PC-3 (cell line): Measurements from ENCODE around the gene BAIAP2L1. TPM values are rescaled to one million over a fixed set of nuclear protein-coding genes. Genes with fewer than 3 reads are reported as not detected.
A peak's percentile ranks its signal among the peaks of the same experiment; 100 is the strongest.

Experiments used
- ATAC-seq: fragments of 200-7000 bp; cut with Tn5 transposase; 2 replicates; pipeline ENCODE4 v1.9.1; 2020; ENCODE audit warnings: mild to moderate bottlenecking, moderate library complexity
- BruUV-seq: library from RNA; stranded (reverse); fragments of 400-500 nt; replicated peaks from 2 replicates; lab custom pipeline; 2021; lab: Mats Ljungman, UMichigan
- CTCF ChIA-PET: fragments of 300-600 bp; sonication (Branson Sonifier 250); formaldehyde crosslinking; loops from one replicate; lab custom pipeline; 2022; ENCODE audit warnings: antibody characterized with exemption; lab: Charles Lee
- POLR2A ChIA-PET: fragments of 300-600 bp; sonication (Branson Sonifier 250); formaldehyde crosslinking; loops from one replicate; lab custom pipeline; 2022; ENCODE audit warnings: antibody characterized with exemption; ENCODE audit not compliant: unreplicated experiment; lab: Charles Lee
- DNase-seq: peaks from one replicate; pipeline ENCODE4 v3.0.0-alpha.2; 2015
- H2AFZ ChIP-seq: fragments of 300-600 bp; sonication (generic); 2 replicates; pipeline ENCODE4 v1.6.0; 2016; ENCODE audit warnings: antibody characterized with exemption, low read length
- H3F3A ChIP-seq: fragments of 300-600 bp; sonication (generic); one replicate; pipeline ENCODE4 v1.6.0; 2017; ENCODE audit warnings: antibody characterized with exemption, low read length, control low read depth, mild to moderate bottlenecking; ENCODE audit not compliant: unreplicated experiment
- H3K27ac ChIP-seq: fragments of 300-600 bp; sonication (generic); 2 replicates; pipeline ENCODE4 v1.5.1; 2016; ENCODE audit warnings: mild to moderate bottlenecking, low read length
- H3K27me3 ChIP-seq: fragments of 300-600 bp; sonication (generic); 2 replicates; pipeline ENCODE4 v1.6.1; 2016; ENCODE audit warnings: low read length, mixed read lengths
- H3K36me3 ChIP-seq: fragments of 300-600 bp; sonication (generic); 2 replicates; pipeline ENCODE4 v1.6.1; 2016; ENCODE audit warnings: low read depth, mixed run types, low read length, mixed read lengths
- H3K4me1 ChIP-seq: fragments of 300-600 bp; sonication (generic); 2 replicates; pipeline ENCODE4 v1.5.1; 2016; ENCODE audit warnings: low read length; ENCODE audit not compliant: insufficient read depth
- H3K4me2 ChIP-seq: fragments of 300-600 bp; sonication (generic); 2 replicates; pipeline ENCODE4 v1.6.0; 2016; ENCODE audit warnings: low read length
- H3K4me3 ChIP-seq: fragments of 300-600 bp; sonication (generic); 2 replicates; pipeline ENCODE4 v1.5.1; 2016; ENCODE audit warnings: mild to moderate bottlenecking, low read length, mixed read lengths
- H3K79me2 ChIP-seq: fragments of 300-600 bp; sonication (generic); 2 replicates; pipeline ENCODE4 v1.6.1; 2017; ENCODE audit warnings: low read length, mixed read lengths
- H3K9ac ChIP-seq: fragments of 300-600 bp; sonication (generic); 2 replicates; pipeline ENCODE4 v1.6.0; 2016; ENCODE audit warnings: mild to moderate bottlenecking, low read length
- H3K9me2 ChIP-seq: fragments of 300-600 bp; sonication (generic); replicated peaks from 2 replicates; pipeline ENCODE4 v1.6.1; 2016; ENCODE audit warnings: mixed run types, low read length, mixed read lengths
- H3K9me3 ChIP-seq: fragments of 300-600 bp; sonication (generic); 2 replicates; pipeline ENCODE4 v1.6.1; 2016; ENCODE audit warnings: low read length, mixed read lengths
- H4K20me1 ChIP-seq: fragments of 300-600 bp; sonication (generic); 2 replicates; pipeline ENCODE4 v1.6.1; 2016; ENCODE audit warnings: low read length, mixed read lengths
- EZH2 ChIP-seq: fragments of 300-600 bp; sonication (generic); IDR thresholded peaks from one replicate; pipeline ENCODE4 v1.6.1; 2017; ENCODE audit warnings: antibody characterized with exemption, mild to moderate bottlenecking, low read length; ENCODE audit not compliant: unreplicated experiment
- EZH2phosphoT487 ChIP-seq: fragments of 300-600 bp; sonication (generic); IDR thresholded peaks from 2 replicates; pipeline ENCODE4 v1.6.1; 2018; ENCODE audit warnings: mild to moderate bottlenecking, antibody characterized with exemption, low read length, borderline replicate concordance
- intact Hi-C: fragments of 100-400 bp; cut with micrococcal nuclease; formaldehyde crosslinking; loops from 2 replicates; pipeline ENCODE4 v1.9.0; 2023
- total RNA-seq: library from RNA; depleted of rRNA; stranded (reverse); fragments of >200 nt; gene quantifications from 2 replicates; pipeline ENCODE4 v1.2.3, GENCODE V29; 2014
- TF ChIP-seq, protein P1 (sequence below): fragments of 300-600 bp; sonication (generic); conservative IDR thresholded peaks from 2 replicates; pipeline ENCODE4 v1.5.1; 2017; ENCODE audit warnings: antibody characterized with exemption, low read depth, mild to moderate bottlenecking, low read length

Gene BAIAP2L1
- total RNA-seq, 1 experiment from 2014 or later, result 18.9 TPM

DNA sequence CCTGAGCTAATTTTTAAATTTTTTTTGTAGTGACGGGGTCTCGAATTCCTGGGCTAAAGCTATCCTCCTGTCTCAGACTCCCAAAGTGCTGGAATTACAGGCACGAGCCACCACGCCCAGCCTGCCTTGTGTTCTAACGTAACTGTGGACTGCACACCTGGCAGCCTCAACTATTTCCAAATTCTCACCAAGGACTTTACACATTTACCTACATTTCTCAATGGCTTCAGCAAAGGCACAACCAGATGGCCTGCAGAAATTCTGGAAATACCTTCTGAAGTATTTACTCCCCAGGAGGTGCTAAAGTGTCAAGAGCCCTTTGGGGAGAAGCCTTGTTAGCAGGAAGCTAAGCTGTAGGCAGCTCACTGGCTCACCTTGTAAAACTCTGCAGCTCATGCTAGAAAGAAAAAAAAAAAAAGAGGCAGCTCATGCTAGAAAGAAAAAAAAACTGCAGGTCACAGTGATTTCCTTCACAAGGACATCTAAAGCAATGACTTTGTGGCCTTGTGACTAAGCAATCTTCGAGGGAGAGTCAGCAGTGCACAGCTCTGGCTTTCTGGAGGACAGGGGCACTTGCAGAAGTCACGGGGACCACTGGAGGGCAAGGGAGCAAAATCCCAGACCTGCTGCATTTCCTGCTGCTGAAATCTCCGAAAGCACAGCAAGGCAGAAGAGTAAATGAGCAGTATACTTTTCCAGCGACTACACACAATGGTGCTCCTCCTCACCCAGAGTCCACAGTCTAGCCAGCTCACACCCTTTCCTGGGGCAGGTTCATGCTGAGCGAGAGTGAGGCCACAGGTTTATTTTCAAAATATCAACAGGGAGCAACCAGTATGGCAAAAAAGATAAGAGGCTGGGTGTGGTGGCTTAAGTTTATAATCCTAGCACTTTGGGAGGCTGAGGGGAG, 40.4 kb downstream of the BAIAP2L1 start:
- H3K4me1 ChIP-seq, result peaks cover 16% of the 10 kb centered on the region

DNA sequence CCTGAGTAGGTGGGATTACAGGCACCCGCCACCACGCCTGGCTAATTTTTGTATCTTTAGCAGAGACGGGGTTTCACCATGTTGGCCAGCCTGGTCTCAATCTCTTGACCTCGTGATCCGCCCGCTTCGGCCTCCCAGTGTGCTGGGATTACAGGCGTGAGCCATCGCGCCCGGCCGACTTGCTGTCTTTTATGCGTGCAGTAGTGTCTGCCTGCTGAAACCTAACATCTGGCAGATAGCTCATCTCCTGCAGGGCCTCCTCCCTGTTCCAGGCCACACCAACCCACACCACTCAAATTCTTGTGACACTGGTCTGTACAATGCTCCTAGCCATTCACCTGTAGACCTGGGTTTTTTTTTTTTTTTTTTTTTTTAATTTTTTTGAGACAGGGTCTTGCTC, 41.5 kb downstream of the BAIAP2L1 start:
- Histone ChIP-seq H3K4me3 (no peak overlapping the region), H3K9me2 (no peaks in the 10 kb centered on the region), H3K4me2 (no peak overlapping the region), H3K79me2 (peaks cover 6% of the 10 kb centered on the region; the same call in 1 of the 2 replicates), H3F3A (no peaks in the 10 kb centered on the region), H3K36me3 (peaks cover 15% of the 10 kb centered on the region; the same call in 1 of the 2 replicates), H2AFZ (no peak overlapping the region), H3K27me3 (no peaks in the 10 kb centered on the region), H4K20me1 (no peaks in the 10 kb centered on the region), H3K9ac (no peak overlapping the region), H3K9me3 (no peaks in the 10 kb centered on the region), H3K4me1 (peaks cover 26% of the 10 kb centered on the region), H3K27ac (no peak overlapping the region)
- ChIA-PET CTCF (no interaction called here), POLR2A (no interaction called here)
- DNase-seq, result no peak
- no peak for ATAC-seq
- no TSS peak for BruUV-seq
- intact Hi-C loops, result no loop called here
- TF ChIP-seq, protein P1, sequence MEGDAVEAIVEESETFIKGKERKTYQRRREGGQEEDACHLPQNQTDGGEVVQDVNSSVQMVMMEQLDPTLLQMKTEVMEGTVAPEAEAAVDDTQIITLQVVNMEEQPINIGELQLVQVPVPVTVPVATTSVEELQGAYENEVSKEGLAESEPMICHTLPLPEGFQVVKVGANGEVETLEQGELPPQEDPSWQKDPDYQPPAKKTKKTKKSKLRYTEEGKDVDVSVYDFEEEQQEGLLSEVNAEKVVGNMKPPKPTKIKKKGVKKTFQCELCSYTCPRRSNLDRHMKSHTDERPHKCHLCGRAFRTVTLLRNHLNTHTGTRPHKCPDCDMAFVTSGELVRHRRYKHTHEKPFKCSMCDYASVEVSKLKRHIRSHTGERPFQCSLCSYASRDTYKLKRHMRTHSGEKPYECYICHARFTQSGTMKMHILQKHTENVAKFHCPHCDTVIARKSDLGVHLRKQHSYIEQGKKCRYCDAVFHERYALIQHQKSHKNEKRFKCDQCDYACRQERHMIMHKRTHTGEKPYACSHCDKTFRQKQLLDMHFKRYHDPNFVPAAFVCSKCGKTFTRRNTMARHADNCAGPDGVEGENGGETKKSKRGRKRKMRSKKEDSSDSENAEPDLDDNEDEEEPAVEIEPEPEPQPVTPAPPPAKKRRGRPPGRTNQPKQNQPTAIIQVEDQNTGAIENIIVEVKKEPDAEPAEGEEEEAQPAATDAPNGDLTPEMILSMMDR, result no peak
- no peak for TF ChIP-seq EZH2phosphoT487
- no peak for TF ChIP-seq EZH2

More for the DNA sequence above, 40.4 kb downstream of the BAIAP2L1 start:
- Histone ChIP-seq H3K9ac (no peak overlapping the region), H3K9me2 (no peaks in the 10 kb centered on the region), H3F3A (no peaks in the 10 kb centered on the region), H3K27me3 (no peaks in the 10 kb centered on the region), H3K27ac (no peak overlapping the region), H3K79me2 (peaks cover 6% of the 10 kb centered on the region; the same call in 1 of the 2 replicates), H3K4me2 (no peak overlapping the region), H2AFZ (no peak overlapping the region), H3K4me3 (no peak overlapping the region), H3K9me3 (no peaks in the 10 kb centered on the region), H4K20me1 (no peaks in the 10 kb centered on the region), H3K36me3 (peaks cover 15% of the 10 kb centered on the region; the same call in 1 of the 2 replicates)
- peak; percentile 26 for ATAC-seq
- DNase-seq, result no peak
- intact Hi-C loops, result no loop called here
- BruUV-seq, result TSS peak; percentile 19
- CTCF ChIA-PET, result interaction anchor here (0.6 kb wide), 3 partner anchors 19 to 77 kb away, joined by 3 to 8 read pairs (median 4); no protein-coding TSS in a partner anchor
- POLR2A ChIA-PET, result no interaction called here
- TF ChIP-seq EZH2phosphoT487 (no peak), EZH2 (no peak)
- TF ChIP-seq, protein P1, result no peak
